ENCODE results near the gene FOCAD.

The FOCAD gene

GRCh38 chr9:20804489-20805250, 120.6 kb downstream of the FOCAD start:
- ATAC-seq = no peak

GRCh38 chr9:20805766-20806165, 121.7 kb downstream of the FOCAD start:
- DNase-seq = no peak
- no peak for ATAC-seq

More at GRCh38 chr9:20804489-20805250, 120.6 kb downstream of the FOCAD start:
- DNase-seq = no peak

GRCh38 chr9:20808002-20808401, 123.9 kb downstream of the FOCAD start:
- DNase-seq (no peak), ATAC-seq (no peak)

- ATAC-seq = no peak
- no peak for DNase-seq
These were observed 127.8 kb downstream of the FOCAD start for GRCh38 chr9:20811872-20812271.

- DNase-seq = no peak
- no peak for ATAC-seq
These were observed 132.1 kb downstream of the FOCAD start for GRCh38 chr9:20815923-20816703.

- no peak for ATAC-seq
- DNase-seq = no peak
These were observed 139.0 kb downstream of the FOCAD start for GRCh38 chr9:20823051-20823450.

- no peak for DNase-seq
- no peak for ATAC-seq
These were observed 147.0 kb downstream of the FOCAD start for GRCh38 chr9:20831028-20831427.

GRCh38 chr9:20832775-20833174, 148.7 kb downstream of the FOCAD start:
- ATAC-seq (no peak), DNase-seq (no peak)

- DNase-seq = no peak
- no peak for ATAC-seq
These were observed 151.6 kb downstream of the FOCAD start for GRCh38 chr9:20835377-20836286.

- ATAC-seq (no peak), DNase-seq (no peak)
These were observed 153.1 kb downstream of the FOCAD start for GRCh38 chr9:20837166-20837565.

GRCh38 chr9:20838218-20838617, 154.2 kb downstream of the FOCAD start:
- DNase-seq = no peak
- no peak for ATAC-seq

GRCh38 chr9:20844916-20845315, 160.9 kb downstream of the FOCAD start:
- no peak for DNase-seq
- ATAC-seq = no peak

- DNase-seq = no peak
- no peak for ATAC-seq
These were observed 164.4 kb downstream of the FOCAD start for GRCh38 chr9:20848490-20848889.

- ATAC-seq (no peak), DNase-seq (no peak)
These were observed 169.8 kb downstream of the FOCAD start for GRCh38 chr9:20853866-20854265.

GRCh38 chr9:20854444-20854843, 170.4 kb downstream of the FOCAD start:
- no peak for ATAC-seq
- no peak for DNase-seq

- ATAC-seq = no peak
- DNase-seq = no peak
These were observed 179.9 kb downstream of the FOCAD start for GRCh38 chr9:20863945-20864344.

- DNase-seq = no peak
- ATAC-seq = peak; percentile 86
These were observed 181.3 kb downstream of the FOCAD start for GRCh38 chr9:20865347-20865746.

GRCh38 chr9:20870115-20870514, 186.1 kb downstream of the FOCAD start:
- DNase-seq = no peak
- no peak for ATAC-seq

GRCh38 chr9:20872340-20872977, 188.4 kb downstream of the FOCAD start:
- DNase-seq (no peak), ATAC-seq (peak; percentile 19)

GRCh38 chr9:20873240-20873865, 189.3 kb downstream of the FOCAD start:
- ATAC-seq = no peak
- no peak for DNase-seq

- ATAC-seq = no peak
- DNase-seq = no peak
These were observed 196.2 kb downstream of the FOCAD start for GRCh38 chr9:20880271-20880670.

GRCh38 chr9:20880675-20881074, 196.6 kb downstream of the FOCAD start:
- DNase-seq (no peak), ATAC-seq (no peak)
